Measurements from ENCODE around the gene VOPP1.
"Not testable (repeated sequence)": the region's sequence is repeated elsewhere in the genome, so short reads cannot be mapped to it uniquely, and the experiment has no call there.

VOPP1 gene

GRCh38 chr7:55484834-55485233 lies 87.5 kb downstream of the VOPP1 start:
- FAIRE-seq, result no peak

GRCh38 chr7:55484241-55484640 lies 88.1 kb downstream of the VOPP1 start:
- FAIRE-seq, result no peak

GRCh38 chr7:55483046-55483445 lies 89.3 kb downstream of the VOPP1 start:
- FAIRE-seq, result no peak

GRCh38 chr7:55481155-55481554 lies 91.1 kb downstream of the VOPP1 start:
- FAIRE-seq, result no peak

- FAIRE-seq, result no peak
These were observed 93.6 kb downstream of the VOPP1 start for GRCh38 chr7:55478700-55479099.

DNA sequence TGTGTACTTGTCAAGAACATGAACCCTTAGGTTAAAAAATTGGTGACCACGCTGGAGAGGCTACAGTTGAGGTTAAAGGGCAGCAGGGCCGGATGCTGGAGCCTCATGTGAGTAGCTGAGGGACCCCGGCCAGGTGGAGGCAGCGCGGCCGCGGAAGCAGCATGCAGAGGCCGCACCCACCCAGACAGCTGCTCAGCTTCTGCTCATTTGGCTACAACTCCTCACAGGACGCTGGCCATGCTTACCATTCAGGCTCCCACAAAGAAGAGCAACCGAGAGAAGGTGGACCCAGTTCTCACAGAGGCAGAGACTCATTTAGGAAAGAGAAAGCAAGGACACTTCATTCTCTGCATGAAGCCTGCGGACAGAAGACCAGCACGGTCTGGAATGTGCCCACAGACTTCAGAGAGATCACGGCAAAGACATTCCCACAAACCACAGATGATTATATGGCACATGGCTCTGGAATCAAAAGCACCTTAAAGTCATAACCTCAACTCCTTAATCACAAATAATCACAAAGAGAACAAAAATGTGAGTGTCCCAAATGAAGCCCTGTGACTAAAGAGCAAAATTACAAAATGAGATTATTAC lies 94.4 kb downstream of the VOPP1 start:
- no peak for FAIRE-seq

DNA sequence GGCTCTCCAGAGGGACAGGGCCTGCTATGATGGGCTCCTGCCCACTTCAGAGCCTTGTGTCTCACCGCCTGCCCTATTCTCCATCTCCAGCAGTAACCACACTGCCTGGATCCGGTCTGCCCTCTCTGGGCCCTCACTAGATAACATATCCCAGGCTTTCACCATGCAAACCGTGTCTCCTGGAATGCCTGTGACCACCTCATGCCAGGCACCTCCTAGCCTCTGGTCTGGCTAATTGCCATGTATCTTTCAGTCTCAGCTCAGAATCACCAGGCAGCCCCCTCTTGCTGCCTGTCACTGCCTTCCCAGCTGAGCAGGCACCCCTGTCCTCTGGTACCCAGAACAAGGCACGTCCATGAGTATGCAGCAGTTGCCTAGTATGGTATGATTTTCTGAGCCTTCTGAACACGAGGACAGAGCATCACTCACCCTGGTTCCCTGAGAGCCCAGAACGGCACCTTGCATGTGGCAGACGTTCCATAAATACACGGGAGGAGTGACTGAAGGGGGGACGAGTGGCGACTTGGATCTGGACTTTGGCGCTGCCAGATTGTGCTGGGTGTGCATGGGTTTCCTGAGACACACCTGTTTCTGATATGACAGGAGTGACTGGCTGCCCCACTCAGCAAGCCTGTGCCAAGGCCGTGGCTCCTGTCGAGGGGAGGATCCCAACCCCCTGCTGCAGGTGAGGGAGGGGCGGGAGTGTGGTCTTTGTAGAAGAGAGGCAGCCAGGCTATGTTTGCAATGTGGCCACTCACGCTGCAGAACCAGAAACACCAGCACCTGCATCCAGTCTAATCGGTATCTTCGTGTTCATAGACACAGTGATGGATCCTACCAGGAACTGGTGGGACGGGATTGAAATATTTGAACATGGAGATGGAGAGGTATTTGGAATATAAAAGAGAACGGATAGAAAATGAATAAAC lies 95.2 kb downstream of the VOPP1 start:
- no peak for FAIRE-seq

GRCh38 chr7:55475855-55476803 lies 96.2 kb downstream of the VOPP1 start:
- no peak for FAIRE-seq

GRCh38 chr7:55474944-55475854 lies 97.1 kb downstream of the VOPP1 start:
- no peak for FAIRE-seq

DNA sequence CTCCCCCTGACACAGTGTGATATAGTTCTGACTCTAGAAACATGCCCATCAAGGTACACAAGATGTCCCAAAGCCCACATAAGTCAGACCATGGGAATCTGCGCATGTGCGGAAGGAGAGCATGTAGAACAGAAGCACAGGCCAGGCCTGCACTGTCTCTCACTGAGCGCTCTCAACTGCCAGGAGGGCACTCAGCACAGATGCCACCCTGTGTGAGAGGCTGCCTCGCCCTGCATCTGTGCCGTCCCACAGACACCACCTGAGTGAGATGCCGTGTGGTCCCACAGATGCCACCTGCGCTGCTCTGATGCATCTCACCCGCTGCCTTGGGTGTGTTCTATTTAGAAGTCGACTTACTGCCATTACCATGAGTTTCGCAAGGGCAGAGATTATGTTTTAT lies 98.4 kb downstream of the VOPP1 start:
- FAIRE-seq, result no peak

GRCh38 chr7:55472928-55473725 lies 99.2 kb downstream of the VOPP1 start:
- no peak for FAIRE-seq

DNA sequence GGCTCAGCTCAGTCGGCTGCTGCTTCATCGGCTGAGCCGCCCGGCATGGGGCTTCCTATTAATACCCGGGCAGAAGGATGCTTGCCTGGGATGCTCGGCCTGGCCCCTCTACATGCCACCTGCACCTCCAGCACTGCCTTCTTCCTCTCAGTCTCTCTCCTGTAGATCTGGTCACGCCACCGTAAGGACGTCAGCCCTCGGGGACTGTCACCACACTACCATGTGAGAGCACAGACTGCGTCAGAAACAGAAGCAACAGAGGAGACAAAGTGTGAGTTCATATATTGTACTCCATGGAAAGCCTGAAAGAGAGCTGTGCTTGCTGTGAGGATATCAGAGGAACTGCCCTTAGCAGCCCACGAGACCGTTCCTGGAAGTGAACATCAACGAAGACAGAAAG lies 99.9 kb downstream of the VOPP1 start:
- not testable (repeated sequence) for FAIRE-seq

GRCh38 chr7:55471594-55471993 lies 100.7 kb downstream of the VOPP1 start:
- not testable (repeated sequence) for FAIRE-seq

- FAIRE-seq, result no peak
These were observed 102.0 kb downstream of the VOPP1 start for GRCh38 chr7:55470261-55470660.

DNA sequence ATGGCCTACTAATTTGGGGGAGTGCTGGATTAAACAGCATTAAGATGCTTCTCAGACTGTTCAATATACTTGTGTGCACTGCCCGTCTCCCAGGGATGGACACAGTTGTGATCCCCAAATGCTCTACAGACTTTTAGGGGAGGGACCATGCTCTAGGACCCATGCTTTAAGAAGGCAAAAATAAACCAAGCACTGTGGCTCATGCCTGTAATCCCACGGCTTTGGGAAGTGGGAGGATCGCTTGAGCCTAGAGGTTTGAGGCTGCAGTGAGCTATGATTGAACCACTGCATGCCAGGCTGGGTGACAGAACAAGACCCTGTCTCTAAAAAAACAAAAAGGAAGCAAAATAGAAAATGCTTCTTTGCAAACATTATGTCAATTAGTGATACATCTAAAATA lies 102.6 kb downstream of the VOPP1 start:
- FAIRE-seq, result no peak

DNA sequence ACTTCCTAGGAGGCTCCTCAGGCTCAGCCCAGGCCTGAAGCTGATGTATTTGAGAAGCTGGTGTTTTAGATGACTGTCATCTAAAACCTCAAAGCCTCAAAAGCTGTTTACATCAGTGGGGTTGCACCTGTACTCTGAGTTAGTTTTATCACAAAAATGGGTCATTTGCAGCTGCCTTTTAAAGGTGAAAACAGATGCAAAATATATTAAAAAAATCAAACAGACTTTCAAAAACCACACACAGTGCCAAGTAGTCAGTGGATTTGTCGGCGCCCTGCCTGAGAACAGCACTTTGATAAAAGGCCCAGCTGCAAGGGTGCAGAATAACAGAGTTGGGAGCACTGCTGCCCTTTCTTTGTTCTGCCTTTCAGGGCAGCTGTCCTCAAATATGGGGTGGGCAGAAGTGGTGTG lies 103.0 kb downstream of the VOPP1 start:
- no peak for FAIRE-seq

- no peak for FAIRE-seq
These were observed 103.8 kb downstream of the VOPP1 start for GRCh38 chr7:55468495-55468894.

GRCh38 chr7:55467047-55467593 lies 105.2 kb downstream of the VOPP1 start:
- FAIRE-seq, result no peak

DNA sequence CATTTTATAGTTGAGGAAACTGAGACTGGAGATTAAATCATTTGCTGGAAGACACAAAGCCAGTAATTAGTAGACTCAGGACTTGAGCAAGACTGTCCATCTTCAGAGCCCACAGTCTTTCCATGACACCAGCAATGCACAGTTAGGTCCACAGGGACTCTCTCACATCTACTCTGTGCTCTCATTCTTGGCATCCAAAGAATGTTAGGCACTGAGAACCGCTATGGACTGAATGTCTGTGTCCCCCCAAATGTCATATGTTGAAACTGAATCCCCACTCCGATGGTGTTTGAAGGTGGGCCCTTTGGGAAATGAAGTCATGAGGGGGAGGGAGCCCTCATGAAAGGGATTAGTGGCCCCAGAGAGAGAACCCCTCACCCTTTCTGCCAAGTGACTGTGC lies 106.6 kb downstream of the VOPP1 start:
- no peak for FAIRE-seq

DNA sequence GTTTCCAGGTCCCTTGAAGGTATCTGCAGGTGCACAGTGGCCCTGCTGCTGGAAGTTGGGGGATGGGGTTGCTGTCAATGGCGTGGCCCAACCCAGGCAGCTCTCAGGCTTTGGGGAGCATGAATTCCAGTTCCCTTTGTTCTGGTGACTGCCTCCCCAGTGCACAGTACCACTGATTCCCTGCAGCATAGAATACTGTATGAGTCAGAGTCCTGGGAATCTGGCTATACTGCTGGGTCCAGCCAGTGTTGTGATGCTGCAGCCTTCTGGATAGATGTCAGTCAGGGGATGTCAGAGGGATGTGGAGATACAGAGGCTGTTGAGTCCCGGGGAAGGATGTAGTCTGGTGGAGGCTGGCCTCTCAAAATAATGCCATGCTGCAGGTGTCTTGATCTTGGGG lies 107.9 kb downstream of the VOPP1 start:
- no peak for FAIRE-seq

Measured in endometrium (tissue), 2 donors.